ENCODE results near the gene VWA2.

VWA2 gene

GRCh38 chr10:114300036-114300645, 61.1 kb downstream of the VWA2 start:
- no peak for DNase-seq

GRCh38 chr10:114301177-114301576, 62.1 kb downstream of the VWA2 start:
- no peak for DNase-seq

- peak; percentile 13 for DNase-seq
Observed at GRCh38 chr10:114301951-114302710, 63.1 kb downstream of the VWA2 start.

DNA sequence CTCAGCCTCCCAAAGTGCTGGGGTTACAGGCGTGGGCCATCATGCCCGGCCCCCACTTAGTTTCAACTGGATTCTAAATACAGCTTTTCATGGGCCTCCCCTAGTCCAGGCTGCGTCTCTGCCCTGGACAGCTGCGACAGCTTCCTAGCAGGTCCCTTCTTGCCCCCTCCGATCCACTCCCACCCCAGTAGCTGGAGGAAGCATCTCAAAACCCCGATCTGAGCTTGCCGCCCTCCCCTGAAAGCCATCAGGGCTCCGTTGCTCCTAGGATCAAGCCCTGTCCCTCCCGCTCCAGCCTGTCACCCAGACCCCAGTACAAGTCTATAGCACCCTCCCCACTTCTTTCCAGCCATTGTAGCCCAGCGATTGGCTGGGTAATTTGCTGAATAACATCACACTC, 64.5 kb downstream of the VWA2 start:
- no peak for DNase-seq

DNA sequence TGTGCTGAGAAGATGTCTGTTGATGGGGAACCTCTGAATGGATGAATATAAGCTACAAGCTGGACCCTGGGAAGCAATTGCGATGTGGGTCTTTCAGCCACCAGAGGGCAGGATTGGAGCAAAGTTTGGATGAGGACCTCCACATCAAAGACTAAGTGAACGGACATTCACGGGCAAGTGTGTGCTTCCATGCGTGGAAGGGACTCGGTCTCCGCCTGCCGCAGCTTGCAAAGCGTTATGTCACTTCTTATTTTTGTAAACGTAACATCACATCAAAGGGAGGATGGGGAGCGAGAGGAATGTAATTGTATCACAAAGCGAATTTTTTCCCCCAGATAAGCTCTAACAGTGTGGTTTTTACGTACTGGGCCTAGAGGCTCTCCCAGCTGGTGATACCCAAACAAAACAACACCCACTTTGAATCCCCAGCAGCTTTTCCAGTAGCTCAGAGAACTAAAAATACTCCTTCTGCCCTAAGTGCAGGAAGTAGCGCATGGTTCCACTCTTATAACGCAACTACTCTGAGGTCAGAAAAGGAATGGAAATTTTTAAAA, 65.0 kb downstream of the VWA2 start:
- DNase-seq, result peak; percentile 84

GRCh38 chr10:114304571-114305421, 65.7 kb downstream of the VWA2 start:
- DNase-seq, result no peak

DNA sequence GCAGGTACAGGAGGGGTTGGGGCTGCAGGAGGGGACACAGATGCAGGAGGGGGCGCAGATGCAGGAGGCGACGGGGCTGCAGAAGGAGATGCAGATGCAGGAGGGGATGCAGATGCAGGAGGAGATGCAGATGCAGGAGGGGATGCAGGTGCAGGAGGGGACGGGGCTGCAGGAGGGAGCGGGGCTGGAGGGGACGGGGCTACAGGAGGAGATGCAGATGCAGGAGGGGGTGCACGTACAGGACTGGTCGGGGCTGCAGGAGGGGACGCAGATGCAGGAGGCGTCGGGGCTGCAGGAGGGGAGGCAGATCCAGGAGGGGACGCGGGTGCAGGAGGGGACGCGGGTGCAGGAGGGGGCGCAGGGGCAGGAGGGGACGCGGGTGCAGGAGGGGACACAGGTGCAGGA, 66.5 kb downstream of the VWA2 start:
- DNase-seq, result no peak

- DNase-seq, result peak; percentile 97
Observed at GRCh38 chr10:114306116-114306973, 67.3 kb downstream of the VWA2 start.

GRCh38 chr10:114307731-114308130, 68.7 kb downstream of the VWA2 start:
- no peak for DNase-seq

DNA sequence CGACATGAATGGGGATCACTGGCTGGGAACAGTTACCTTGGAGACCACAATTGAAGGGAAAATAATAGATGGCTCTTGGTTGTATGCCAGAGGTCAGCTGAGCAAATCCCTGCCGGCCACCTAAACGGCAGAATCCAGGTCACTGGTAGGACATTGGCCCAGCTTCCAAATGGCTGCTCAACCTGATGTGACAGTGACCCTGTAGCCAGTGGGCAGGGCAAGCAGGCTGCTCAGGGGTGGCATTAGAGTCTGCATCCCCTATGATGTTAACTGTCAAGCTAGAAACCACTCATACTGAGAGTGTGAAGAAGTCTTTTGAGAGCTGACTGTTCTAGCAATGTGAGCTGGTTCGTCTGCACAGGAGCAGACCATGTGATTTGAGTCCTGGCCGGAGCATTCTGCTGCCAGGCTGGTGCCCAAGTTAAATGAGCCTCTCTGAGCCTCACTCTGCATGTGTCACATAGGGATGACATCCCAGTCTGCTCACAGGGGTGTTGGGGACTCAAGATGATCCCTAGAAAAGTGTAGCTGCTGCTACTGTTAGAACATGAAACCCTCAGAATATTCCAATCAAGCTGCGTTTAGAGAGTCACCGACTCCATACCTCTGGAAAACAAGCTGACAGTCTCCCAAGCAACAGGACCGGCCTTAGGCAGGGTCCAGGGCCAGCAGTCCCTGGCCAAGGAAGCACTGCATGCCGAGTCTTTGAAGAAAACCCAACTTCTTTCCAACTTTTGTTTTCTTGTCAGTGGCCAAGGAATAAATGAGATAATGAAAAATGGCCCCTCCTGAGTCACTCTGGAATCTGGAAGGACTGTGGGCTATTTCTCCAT, 69.7 kb downstream of the VWA2 start:
- DNase-seq, result peak; percentile 24

- no peak for DNase-seq
Observed at GRCh38 chr10:114309364-114309651, 70.3 kb downstream of the VWA2 start.

DNA sequence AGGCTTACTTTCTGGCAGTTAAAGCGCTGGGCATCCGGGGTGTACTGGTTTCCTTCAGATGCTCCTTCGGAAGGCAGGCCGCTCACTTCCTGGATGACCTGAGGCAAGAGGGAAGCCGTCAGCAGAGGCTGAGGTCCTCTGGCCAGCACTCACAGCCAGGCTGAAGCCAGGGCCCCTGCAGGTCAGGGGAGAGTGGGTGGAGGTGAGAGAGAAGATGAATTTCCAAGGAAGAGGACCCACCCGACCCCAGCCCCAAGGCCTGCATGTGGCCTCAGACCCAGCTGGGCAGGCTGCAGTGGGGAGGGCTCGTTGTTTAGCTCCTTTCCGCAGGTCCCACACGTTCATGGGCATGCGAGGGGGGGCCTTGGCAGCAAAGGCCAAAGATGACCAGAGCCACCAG, 71.3 kb downstream of the VWA2 start:
- no peak for DNase-seq

DNA sequence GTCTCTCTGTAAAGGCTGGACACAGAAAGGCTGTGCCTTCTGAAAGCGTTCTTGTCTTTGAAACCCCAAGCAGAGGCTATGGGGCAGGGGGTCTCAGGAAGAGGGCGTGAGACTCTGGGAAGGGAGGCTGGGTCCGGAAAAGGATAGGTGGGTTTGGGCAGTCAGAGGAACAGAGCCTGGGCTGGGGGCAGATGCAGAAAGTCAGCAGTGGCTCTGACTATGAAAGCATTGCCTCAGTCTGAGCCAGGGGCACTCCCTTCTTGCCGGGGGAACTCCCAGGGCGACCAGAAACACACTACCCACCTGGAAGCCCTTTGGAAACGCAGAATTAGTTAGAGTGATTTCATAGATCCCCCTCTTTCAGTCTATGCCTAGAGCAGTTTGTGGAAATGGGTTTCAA, 72.0 kb downstream of the VWA2 start:
- DNase-seq, result no peak

DNA sequence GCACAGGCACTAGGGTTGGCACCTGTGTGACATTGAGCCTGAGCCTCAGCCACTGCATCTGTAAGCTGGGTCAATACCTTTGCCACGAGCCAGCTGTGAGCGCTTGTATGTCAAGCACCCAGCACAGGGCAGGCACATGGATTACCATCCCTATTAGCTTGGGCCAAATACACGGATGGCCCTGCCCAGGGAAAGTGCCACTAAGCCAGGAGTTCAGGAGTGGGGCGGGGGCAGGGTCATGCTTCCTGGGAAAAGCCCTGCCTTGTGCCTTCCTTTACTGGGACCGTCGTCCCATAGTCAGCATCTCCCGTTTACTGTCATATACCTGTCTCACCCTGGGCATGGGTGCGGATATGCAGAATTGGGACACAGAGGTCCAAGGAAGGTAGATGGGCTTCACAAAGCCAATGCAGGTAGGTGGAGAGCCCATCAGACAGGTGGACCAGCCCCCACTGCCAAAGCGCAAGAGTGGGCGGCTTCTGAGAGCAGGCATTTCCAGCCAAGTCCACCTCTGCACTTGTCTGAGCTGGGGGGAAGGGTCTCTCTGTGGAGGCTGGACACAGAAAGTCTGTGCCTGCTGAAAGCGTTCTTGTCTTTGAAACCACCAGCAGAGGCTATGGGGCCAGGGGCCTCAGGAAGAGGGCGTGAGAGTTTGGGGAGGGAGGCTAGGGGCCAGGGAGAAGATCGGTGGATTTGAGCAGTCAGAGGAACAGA, 72.6 kb downstream of the VWA2 start:
- no peak for DNase-seq

GRCh38 chr10:114313139-114313538, 74.1 kb downstream of the VWA2 start:
- DNase-seq, result no peak

DNA sequence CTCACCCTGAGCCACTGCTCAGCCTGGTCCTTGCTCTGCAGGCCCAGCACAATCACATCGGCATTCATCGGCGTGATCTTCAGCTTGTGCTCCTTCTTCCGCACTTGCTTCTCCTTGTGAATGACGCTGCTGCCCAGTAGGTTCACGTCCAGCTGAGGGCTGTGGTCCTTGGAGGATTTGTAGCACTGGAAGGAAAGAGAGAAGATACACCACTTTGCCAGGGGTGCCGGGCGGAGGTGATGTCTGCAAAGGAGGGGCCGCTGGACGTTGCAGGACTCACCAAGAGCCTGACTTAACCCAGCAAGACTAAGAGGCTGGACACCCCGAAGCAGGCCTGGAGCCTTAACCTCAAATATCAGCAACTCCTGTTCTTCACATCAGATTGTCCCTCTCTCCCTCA, 74.8 kb downstream of the VWA2 start:
- DNase-seq, result no peak

GRCh38 chr10:114315566-114316420, 76.7 kb downstream of the VWA2 start:
- DNase-seq, result no peak

DNA sequence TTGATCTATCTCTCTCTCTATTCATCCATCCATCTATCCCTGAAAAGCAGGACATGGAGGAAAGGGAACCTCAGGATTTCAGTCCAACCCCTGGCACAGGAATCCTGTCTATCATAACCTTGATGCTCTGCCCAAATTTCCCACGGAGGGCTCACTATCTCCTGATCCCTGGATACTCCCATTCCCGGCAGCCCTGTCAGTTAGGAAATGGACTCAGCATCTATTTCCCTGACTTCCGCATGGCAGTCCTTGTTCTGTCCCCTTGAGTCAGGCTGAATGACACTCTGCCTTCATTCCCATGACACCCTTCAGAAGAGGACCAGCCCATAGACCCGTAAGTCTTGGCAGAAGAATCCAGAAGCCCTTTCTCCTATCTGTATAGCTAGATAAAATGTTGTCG, 77.7 kb downstream of the VWA2 start:
- DNase-seq, result no peak

- no peak for DNase-seq
Observed at GRCh38 chr10:114319406-114320248, 80.6 kb downstream of the VWA2 start.

Data from fibroblast of skin of scalp (primary cell).